ENCODE results near the gene MAML3.
A peak's percentile ranks its signal among the peaks of the same experiment; 100 is the strongest.

MAML3 gene

DNA sequence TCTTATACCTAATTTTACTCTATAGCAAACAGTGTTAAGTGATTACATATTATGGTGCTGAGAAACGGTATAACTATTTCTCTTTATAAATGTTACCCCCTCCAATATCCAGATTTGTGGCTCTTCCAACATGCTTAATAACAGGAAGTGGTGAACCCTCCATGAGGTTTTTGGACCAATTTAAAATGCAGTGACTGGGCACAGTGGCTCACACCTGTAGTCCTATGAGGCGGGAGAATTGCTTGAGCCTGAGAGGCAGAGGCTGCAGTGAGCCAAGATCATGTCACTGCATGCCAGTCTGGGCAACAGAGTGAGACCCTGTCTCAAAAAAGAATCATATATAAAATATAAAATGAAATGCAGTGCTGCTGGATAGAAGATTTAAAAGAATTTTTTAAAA lies 351.1 kb downstream of the MAML3 start:
- Mint-ChIP-seq H3K4me1 (peaks cover 5% of the 10 kb centered on the region), H3K36me3 (ENCODE audit: low read depth) (no peaks in the 10 kb centered on the region), H3K27ac (no peak overlapping the region), H3K4me3 (no peak overlapping the region), H3K27me3 (peaks cover 3% of the 10 kb centered on the region), H3K9me3 (no peaks in the 10 kb centered on the region)
- no peak for ATAC-seq
- no peak for DNase-seq

DNA sequence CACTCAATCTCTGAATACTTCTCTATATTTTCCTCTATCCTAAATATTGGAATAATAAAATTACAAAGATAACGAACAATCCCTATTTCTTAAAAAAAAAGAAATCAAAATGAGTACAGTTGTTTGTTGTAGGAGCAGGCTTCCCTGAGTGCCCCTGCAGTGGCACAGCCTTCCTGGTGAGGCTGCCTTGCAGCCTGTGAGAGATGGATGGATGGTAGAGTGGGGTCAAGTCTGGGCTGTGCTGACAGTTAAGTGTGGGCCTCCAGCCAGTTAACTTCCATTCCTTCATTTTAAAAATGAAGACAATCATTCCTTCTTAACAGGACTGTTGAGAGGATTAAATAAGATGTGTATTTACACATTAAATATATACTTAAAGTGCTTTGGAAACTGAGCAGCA lies 351.5 kb downstream of the MAML3 start:
- no peaks in the 10 kb centered on the region for H3K36me3 Mint-ChIP-seq (ENCODE audit: low read depth)
- no peak for ATAC-seq
- peaks cover 5% of the 10 kb centered on the region for H3K4me1 Mint-ChIP-seq
- DNase-seq, result no peak
- no peak overlapping the region for H3K27ac Mint-ChIP-seq
- peaks cover 3% of the 10 kb centered on the region for H3K27me3 Mint-ChIP-seq
- no peaks in the 10 kb centered on the region for H3K9me3 Mint-ChIP-seq
- no peak overlapping the region for H3K4me3 Mint-ChIP-seq

DNA sequence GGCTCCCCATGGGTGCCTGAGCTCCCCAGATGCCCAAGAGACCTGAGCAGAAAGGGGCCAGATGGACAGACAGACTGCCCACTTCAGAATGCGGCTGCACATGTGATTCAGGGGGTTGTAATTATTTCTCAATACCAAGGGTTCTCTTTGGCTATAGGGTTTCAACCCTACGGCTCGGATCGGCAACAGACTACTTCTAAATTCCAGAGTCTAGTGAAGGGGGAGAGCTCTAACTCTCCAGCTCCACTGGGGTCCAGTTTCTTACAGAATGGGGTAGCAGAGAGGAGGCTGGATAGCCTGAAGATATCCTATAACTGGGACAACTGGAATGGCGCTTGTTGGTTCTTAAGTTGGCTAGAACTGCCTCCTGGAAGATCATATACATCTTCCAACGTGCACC lies 352.1 kb downstream of the MAML3 start:
- Mint-ChIP-seq H3K9me3 (no peaks in the 10 kb centered on the region), H3K27ac (no peak overlapping the region), H3K4me1 (peaks cover 5% of the 10 kb centered on the region), H3K36me3 (ENCODE audit: low read depth) (no peaks in the 10 kb centered on the region), H3K4me3 (no peak overlapping the region), H3K27me3 (no peaks in the 10 kb centered on the region)
- ATAC-seq (no peak), DNase-seq (no peak)

DNA sequence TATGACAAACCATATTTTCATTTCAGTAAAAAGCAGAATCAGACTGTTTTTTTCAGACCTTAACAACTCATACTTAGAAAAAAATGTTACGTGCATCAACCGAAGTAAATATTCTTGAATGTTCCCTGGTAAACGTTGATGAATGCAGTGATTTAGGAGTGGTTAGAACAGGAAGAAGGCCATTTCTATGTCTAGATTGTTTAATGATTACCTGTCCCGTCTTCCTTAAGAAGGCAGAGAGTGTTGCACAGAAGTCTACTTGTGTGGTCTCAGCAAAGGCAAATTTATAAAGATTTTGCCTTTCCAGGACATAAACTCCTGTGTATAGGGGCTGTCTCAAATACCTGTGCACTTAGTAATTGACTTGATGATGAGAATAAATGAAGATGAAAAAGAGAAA lies 353.9 kb downstream of the MAML3 start:
- Mint-ChIP-seq H3K27me3 (no peaks in the 10 kb centered on the region), H3K36me3 (ENCODE audit: low read depth) (no peaks in the 10 kb centered on the region), H3K4me3 (no peak overlapping the region), H3K27ac (no peak overlapping the region), H3K9me3 (no peaks in the 10 kb centered on the region), H3K4me1 (peaks cover 5% of the 10 kb centered on the region)
- no peak for ATAC-seq
- DNase-seq, result no peak

DNA sequence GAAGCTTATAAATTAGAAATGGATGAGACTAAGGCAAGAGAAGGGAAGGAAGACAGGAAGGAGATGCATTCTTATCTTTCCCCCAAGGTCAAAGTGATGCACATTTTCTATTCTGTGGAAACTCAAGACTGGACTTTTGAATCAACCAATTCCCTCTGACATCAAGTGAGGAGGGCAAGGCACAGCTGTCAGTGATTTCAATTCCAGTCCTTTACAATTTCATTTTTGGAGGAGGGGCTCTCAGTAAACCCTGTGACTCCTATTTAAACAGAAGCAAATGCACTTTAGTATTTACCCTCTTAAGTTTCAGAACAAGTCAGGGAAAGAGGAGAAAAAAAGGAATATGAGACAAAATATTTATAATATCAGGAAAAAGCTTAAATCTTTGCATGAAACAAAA lies 354.4 kb downstream of the MAML3 start:
- Mint-ChIP-seq H3K4me1 (peaks cover 5% of the 10 kb centered on the region), H3K4me3 (no peak overlapping the region), H3K9me3 (no peaks in the 10 kb centered on the region), H3K36me3 (ENCODE audit: low read depth) (no peaks in the 10 kb centered on the region), H3K27ac (no peak overlapping the region), H3K27me3 (no peaks in the 10 kb centered on the region)
- ATAC-seq, result no peak
- no peak for DNase-seq

DNA sequence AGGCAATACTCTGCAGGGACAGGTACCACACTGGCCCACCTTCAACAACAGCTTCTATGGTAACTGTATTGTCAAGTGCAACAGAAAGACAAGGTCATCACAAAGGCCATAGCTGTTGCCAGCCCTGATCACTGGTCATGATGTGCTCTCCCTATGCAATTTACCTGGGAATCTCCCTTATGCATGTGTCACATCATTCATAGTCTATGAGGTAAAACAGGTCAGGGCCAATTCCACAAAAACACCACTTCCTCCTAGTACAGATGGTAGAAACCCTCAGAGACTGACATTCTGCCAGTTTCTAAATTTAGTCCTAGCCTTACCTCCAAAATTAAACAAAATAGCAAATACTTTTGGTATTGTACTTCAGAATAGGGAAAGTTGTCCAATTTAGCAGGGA lies 355.5 kb downstream of the MAML3 start:
- Mint-ChIP-seq H3K27ac (no peak overlapping the region), H3K36me3 (ENCODE audit: low read depth) (no peaks in the 10 kb centered on the region), H3K9me3 (no peaks in the 10 kb centered on the region), H3K4me3 (no peak overlapping the region), H3K27me3 (no peaks in the 10 kb centered on the region), H3K4me1 (peaks cover 5% of the 10 kb centered on the region)
- peak; percentile 65 for ATAC-seq
- no peak for DNase-seq

DNA sequence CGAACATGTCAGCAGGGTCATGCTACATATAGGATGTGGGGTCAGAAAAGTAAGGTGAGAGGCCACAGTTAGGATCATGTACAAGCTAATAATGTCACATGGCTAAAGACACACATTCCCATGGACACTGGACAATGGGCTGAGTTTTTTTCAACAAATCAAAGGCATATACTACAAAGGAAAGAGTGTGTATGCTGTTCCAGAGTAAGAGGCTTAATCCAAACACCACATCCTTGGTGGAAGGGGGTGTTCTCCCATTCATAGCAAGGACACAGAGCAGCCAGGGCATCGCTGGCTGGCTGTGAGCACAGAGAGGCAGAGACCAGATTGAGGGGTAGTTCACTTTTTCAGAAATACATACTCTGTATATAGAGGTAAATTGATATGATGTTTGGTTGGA lies 356.7 kb downstream of the MAML3 start:
- no peaks in the 10 kb centered on the region for H3K27me3 Mint-ChIP-seq

DNA sequence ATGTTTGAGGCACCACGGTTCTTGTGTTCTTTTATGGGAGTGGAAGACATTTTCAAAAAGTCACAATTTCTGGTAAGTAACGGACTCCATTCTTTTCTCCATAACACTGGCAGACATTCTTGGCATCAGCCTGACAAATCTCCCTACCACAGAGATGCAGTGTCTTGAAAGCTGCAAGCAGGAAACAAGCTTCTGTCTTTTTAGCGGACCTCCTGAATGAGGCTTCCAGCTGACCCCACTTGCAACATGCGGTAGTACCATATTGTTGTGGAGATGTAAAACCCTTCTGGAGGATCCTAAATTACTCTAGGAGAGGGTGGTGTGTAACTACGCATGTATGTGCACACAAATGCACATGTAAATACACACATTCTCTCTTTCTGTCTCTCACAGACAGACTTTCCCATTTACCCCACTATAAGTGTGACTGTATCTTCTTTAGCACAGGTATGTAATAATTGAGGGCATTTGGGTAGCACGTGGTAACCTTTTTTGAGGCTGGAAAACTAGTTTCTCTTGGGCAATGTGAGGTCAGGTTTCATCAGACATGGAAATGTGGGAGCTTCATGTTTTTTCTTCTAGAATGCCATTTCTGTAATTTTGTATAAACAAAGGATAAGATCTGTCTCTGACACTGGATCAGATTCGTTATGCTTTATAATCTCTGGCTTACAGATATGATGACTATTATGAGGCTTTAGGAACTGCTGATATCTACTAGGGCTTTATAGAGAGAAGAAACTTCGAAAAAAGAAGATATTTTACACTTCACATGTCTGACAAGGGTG lies 358.3 kb downstream of the MAML3 start:
- H3K9me3 Mint-ChIP-seq, result no peaks in the 10 kb centered on the region
- H3K4me1 Mint-ChIP-seq, result peaks cover 5% of the 10 kb centered on the region
- no peak overlapping the region for H3K4me3 Mint-ChIP-seq
- ATAC-seq (no peak), DNase-seq (no peak)
- no peaks in the 10 kb centered on the region for H3K36me3 Mint-ChIP-seq (ENCODE audit: low read depth)
- H3K27me3 Mint-ChIP-seq, result no peaks in the 10 kb centered on the region
- no peak overlapping the region for H3K27ac Mint-ChIP-seq

More for the DNA sequence above, 356.7 kb downstream of the MAML3 start:
- Mint-ChIP-seq H3K27ac (no peak overlapping the region), H3K4me3 (no peak overlapping the region), H3K9me3 (no peaks in the 10 kb centered on the region), H3K4me1 (peaks cover 5% of the 10 kb centered on the region), H3K36me3 (ENCODE audit: low read depth) (no peaks in the 10 kb centered on the region)
- no peak for ATAC-seq
- DNase-seq, result no peak

DNA sequence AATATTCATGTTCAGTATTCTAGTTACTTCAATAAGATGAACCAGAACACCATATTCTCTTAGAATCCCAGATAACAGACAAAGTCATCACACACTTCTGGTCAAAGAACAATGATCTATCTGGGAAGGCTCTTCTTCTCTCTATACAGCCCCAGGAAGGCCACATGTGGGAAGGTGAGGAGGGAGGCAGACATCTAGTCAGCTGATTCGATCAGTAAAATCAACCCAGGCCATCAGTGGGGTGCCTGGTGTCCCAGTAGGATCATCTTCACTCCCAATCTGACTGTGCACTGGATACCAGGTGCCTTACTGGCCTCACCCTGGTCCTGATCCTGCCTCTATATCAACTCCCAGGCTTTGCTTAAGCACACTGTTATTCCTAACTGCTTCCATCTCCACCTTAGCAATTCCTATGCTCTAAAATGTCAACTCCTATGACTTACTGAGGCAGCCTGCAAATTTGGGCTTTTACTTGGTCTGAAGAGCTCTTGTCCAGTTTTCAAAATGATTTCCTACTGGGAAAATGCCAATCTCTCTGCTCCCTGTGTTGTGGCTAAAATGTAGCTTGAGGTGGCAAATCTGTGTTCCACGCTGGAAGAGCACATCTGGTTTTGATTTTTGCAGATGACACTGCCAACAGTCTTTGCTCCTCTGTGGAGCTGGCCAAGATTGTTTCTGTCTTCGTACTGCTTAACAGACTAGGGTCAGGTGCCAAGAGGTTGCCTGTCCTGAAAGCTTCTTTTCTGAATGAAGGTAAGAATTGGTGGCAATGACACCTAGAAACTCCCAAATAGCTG lies 359.6 kb downstream of the MAML3 start:
- Mint-ChIP-seq H3K27me3 (no peaks in the 10 kb centered on the region), H3K27ac (no peak overlapping the region), H3K4me1 (peaks cover 4% of the 10 kb centered on the region), H3K4me3 (no peak overlapping the region), H3K9me3 (no peaks in the 10 kb centered on the region), H3K36me3 (ENCODE audit: low read depth) (no peaks in the 10 kb centered on the region)
- no peak for DNase-seq
- no peak for ATAC-seq

DNA sequence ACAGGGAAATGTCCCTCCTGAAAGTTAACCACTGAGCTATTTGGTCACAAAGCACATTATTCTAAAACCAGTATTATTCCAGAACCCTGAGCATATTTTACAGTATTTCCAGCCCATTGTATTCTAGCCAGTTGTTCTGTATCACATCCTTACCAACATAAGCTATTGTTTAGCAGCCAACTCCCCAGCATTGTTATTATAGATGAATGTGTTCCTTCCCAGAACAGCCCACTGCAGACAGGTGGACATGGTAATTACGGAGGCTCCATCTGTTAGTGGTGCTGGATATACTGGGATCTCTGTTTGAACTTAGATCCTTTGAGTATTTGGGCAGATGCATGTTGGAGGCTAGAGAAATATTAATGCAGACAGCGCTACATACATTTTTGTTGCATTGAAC lies 362.3 kb downstream of the MAML3 start:
- no peaks in the 10 kb centered on the region for H3K9me3 Mint-ChIP-seq
- no peaks in the 10 kb centered on the region for H3K27me3 Mint-ChIP-seq
- H3K4me1 Mint-ChIP-seq, result peaks cover 3% of the 10 kb centered on the region
- no peak for ATAC-seq
- DNase-seq, result no peak
- no peak overlapping the region for H3K4me3 Mint-ChIP-seq
- H3K27ac Mint-ChIP-seq, result no peak overlapping the region
- H3K36me3 Mint-ChIP-seq (ENCODE audit: low read depth), result no peaks in the 10 kb centered on the region

DNA sequence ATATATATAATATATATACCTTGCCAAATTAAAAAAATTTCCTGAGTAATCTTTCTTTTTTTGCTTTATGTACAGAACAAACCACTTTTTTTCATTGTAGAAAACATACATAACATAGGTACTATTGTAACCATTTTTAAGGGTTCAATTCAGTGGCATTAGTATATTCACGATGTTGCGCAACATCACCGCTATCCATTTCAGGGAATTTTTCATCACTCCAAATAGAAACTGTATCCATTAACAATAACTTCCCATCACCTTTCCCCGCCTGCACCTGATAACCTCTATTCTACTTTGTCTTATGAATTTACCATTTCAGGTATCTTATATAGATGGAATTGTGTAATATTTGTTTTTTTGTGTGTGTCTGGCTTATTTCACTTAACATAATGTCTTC lies 363.7 kb downstream of the MAML3 start:
- ATAC-seq, result no peak
- H3K36me3 Mint-ChIP-seq (ENCODE audit: low read depth), result no peaks in the 10 kb centered on the region
- H3K9me3 Mint-ChIP-seq, result no peaks in the 10 kb centered on the region
- H3K27ac Mint-ChIP-seq, result no peak overlapping the region
- H3K27me3 Mint-ChIP-seq, result no peaks in the 10 kb centered on the region
- peaks cover 3% of the 10 kb centered on the region for H3K4me1 Mint-ChIP-seq
- no peak overlapping the region for H3K4me3 Mint-ChIP-seq
- DNase-seq, result no peak

DNA sequence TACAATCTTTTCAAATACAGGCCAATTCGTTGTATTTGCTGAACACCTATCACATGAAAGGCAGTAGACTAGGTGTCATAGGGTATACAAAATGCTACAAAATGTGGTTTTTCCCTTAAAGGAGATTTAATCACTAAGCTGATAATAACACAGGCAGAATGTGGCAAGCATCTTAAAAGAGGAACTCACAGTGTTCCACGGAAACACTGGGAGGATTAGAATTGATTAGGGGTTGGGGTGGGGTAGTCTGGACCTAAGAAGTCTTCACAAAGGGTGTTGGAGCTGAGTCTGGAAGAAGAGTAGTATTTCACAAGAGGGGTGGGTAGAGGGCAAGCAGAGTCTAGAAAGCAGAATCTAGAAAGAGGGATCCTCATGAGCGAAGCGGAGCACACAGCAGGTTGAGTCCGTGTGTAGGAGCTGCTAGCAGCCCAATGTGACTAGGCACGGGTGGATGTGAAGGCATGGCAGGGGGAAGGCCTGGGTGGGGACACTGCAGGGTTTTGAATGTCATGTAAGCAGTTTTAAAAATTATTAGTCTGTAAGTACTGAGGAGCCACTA lies 364.8 kb downstream of the MAML3 start:
- H3K27me3 Mint-ChIP-seq, result no peaks in the 10 kb centered on the region
- DNase-seq (no peak), ATAC-seq (no peak)
- H3K9me3 Mint-ChIP-seq, result no peaks in the 10 kb centered on the region
- H3K27ac Mint-ChIP-seq, result no peak overlapping the region
- H3K4me3 Mint-ChIP-seq, result no peak overlapping the region
- peaks cover 3% of the 10 kb centered on the region for H3K4me1 Mint-ChIP-seq
- no peaks in the 10 kb centered on the region for H3K36me3 Mint-ChIP-seq (ENCODE audit: low read depth)

DNA sequence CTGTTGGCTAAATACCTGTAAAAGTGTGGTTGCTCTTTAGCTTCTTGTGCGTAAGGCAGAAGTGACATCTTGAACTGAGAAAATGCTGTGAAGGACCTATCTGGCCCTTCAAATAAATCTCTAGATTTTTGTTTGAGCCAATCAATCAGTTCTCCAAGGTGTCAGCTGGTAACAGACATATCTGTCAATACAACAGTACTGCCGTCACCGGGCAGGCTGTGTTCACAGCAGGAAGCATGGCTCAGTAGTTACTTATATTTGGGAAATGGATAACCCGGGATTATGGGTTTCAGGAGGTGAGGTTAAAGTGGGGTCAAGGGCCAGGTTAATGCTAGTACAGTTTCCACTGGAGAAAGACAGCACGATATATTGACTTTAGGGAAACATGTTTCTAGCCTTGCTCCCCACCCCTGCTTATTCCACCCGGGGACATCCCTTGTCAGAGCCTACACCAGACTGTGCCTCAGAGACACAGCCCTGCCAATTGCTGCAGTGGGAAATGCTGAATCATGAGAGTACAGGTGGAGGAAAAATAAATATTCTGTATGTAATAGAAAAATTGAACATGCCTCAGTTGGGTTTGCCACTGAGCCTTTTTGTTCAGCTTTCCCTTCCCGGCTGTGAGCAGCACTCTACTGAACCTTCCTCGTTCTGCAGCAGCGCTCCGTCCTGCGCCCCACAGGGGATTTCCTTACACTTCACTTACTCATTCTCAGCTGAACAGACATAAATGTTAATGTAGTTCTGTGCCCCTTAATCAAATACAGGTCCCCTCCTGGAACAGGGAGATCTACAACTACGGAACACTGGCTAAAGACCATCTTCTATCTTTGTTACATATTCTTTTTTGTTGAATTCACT lies 367.3 kb downstream of the MAML3 start:
- Mint-ChIP-seq H3K27ac (no peak overlapping the region), H3K27me3 (no peaks in the 10 kb centered on the region)
- DNase-seq, result no peak

DNA sequence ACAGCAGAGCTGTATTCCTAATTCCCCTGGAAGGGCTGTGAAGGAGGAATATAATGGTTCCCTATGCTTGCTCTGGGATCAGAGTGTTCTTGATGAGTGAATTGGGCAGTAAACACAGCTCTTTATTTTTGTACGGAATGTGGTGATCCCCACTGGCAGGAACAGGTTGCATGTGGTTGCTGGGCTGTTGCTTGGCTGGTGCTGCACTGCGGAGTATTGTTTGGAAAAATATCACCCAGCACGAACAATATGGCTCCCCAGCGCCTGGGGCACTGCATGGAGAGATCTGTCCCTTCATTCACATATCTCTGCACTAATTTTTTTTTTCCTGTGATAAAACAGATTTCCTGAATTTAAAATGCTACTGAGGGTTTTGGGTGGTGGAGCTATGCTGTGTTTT lies 368.6 kb downstream of the MAML3 start:
- Mint-ChIP-seq H3K27ac (no peak overlapping the region), H3K4me3 (no peak overlapping the region), H3K27me3 (no peaks in the 10 kb centered on the region), H3K4me1 (peaks cover 3% of the 10 kb centered on the region), H3K9me3 (no peaks in the 10 kb centered on the region), H3K36me3 (ENCODE audit: low read depth) (no peaks in the 10 kb centered on the region)
- ATAC-seq (no peak), DNase-seq (no peak)

More for the DNA sequence above, 367.3 kb downstream of the MAML3 start:
- H3K4me3 Mint-ChIP-seq, result no peak overlapping the region
- no peaks in the 10 kb centered on the region for H3K36me3 Mint-ChIP-seq (ENCODE audit: low read depth)
- no peaks in the 10 kb centered on the region for H3K9me3 Mint-ChIP-seq
- peaks cover 3% of the 10 kb centered on the region for H3K4me1 Mint-ChIP-seq
- ATAC-seq, result peak; percentile 49
